ENCODE measurements around the gene ASCC1. TPM values are rescaled to one million over a fixed set of nuclear protein-coding genes. Genes with fewer than 3 reads are reported as not detected.

ASCC1 gene
- polyA plus RNA-seq, 1 donor (not counting 4 experiments of a cell fraction or from before 2014, with no cell fraction given): 32.9 TPM

DNA sequence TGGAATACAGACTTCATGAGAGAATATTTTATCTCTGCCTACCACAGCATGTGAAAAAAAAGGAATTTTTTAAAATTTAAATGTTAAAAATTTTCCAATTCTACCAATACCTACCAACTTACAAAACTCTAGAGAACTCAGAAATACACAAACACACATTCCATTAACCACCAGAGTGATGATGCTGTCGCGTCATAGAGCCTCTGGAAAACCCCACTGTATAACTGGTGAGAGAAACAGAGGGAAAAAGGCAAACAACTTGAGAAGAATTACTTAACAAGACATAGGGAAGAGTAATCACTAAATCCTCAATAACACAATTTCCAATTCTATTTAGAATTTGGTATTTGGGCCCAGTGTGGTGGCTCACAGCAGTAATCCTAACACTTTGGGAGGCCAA, 121.5 kb downstream of the ASCC1 start:
- H3K9me3 ChIP-seq (ENCODE audit: control insufficient read depth, low read depth, low read length): no peaks in the 10 kb centered on the region
- no peak overlapping the region for H3K4me2 ChIP-seq (ENCODE audit: control insufficient read depth, extremely low read depth, insufficient read depth, low read depth, low read length)
- H2AFZ ChIP-seq (ENCODE audit: control insufficient read depth, low read length): no peak overlapping the region
- dilution Hi-C loops (cut with MboI; ENCODE audit: extremely low pct_ligation_motif_present, low sequenced_read_pairs): no loop called here
- no peaks in the 10 kb centered on the region for H4K20me1 ChIP-seq (ENCODE audit: control insufficient read depth, extremely low read depth, insufficient read depth, low read length)
- peaks cover 2 to 5% of the 10 kb centered on the region in 2 experiments for H3K36me3 ChIP-seq (ENCODE audit: control insufficient read depth in 2 of 2, extremely low read depth in 1 of 2, insufficient read depth in 2 of 2, low read length in 2 of 2)
- no peaks in the 10 kb centered on the region for H3K79me2 ChIP-seq (ENCODE audit: control insufficient read depth, insufficient read depth, low read length)
- no peak overlapping the region for H3K27ac ChIP-seq (ENCODE audit: control insufficient read depth, insufficient read depth, low read length)
- H3K4me1 ChIP-seq (ENCODE audit: control insufficient read depth, extremely low read depth, insufficient read depth, low read length): peaks cover 18% of the 10 kb centered on the region
- H3K9ac ChIP-seq (ENCODE audit: control insufficient read depth, extremely low read depth, insufficient read depth, low read length): no peak overlapping the region
- H3K27me3 ChIP-seq (ENCODE audit: control insufficient read depth, extremely low read depth, insufficient read depth, low read length): no peaks in the 10 kb centered on the region
- H3K4me3 ChIP-seq (ENCODE audit: control insufficient read depth in 2 of 3, extremely low read depth in 1 of 3, insufficient read depth in 2 of 3, low read depth in 1 of 3, low read length in 3 of 3): no peak overlapping the region
- H3K9me1 ChIP-seq (ENCODE audit: control insufficient read depth, extremely low read depth, insufficient read depth, low read length): no peaks in the 10 kb centered on the region
- no peak for TF ChIP-seq CTCF (optimal IDR thresholded peaks at IDR 0.05 in 1 of 3, IDR thresholded peaks at IDR 0.05 in 1 of 3, conservative IDR thresholded peaks at IDR 0.05 in 1 of 3; ENCODE audit: extremely low read depth in 1 of 3, insufficient read depth in 2 of 3, low read length in 3 of 3)
- no peak for TF ChIP-seq EZH2 (IDR thresholded peaks at IDR 0.05; ENCODE audit: low read length)
- DNase-seq (ENCODE audit: low read depth, low spot score): no peak
- FAIRE-seq: no peak

DNA sequence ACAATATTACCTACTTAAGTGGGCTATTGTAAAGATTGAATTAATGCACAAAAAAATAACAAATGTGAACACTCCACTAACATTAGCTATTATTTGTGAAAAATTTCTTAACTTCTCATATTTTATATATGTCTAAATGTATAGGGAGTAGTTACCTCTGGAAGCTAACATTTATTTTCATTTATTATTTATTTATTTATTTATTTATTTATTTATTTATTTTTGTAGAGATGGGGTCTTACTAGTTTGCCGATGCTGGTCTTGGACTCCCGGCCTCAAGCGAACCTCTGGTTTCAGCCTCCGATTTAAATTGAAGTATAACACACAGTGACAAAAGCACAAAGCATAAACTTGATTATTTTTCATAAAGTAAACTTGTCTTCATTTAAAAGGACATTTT, 122.6 kb downstream of the ASCC1 start:
- Histone ChIP-seq H3K9me3 (ENCODE audit: control insufficient read depth, low read depth, low read length) (no peaks in the 10 kb centered on the region), H3K4me1 (ENCODE audit: control insufficient read depth, extremely low read depth, insufficient read depth, low read length) (peaks cover 14% of the 10 kb centered on the region), H4K20me1 (ENCODE audit: control insufficient read depth, extremely low read depth, insufficient read depth, low read length) (no peaks in the 10 kb centered on the region), H3K4me3 (ENCODE audit: control insufficient read depth in 2 of 3, extremely low read depth in 1 of 3, insufficient read depth in 2 of 3, low read depth in 1 of 3, low read length in 3 of 3) (no peak overlapping the region), H3K9me1 (ENCODE audit: control insufficient read depth, extremely low read depth, insufficient read depth, low read length) (no peaks in the 10 kb centered on the region), H3K27me3 (ENCODE audit: control insufficient read depth, extremely low read depth, insufficient read depth, low read length) (peaks cover 6% of the 10 kb centered on the region), H3K9ac (ENCODE audit: control insufficient read depth, extremely low read depth, insufficient read depth, low read length) (no peak overlapping the region), H3K4me2 (ENCODE audit: control insufficient read depth, extremely low read depth, insufficient read depth, low read depth, low read length) (no peak overlapping the region), H3K79me2 (ENCODE audit: control insufficient read depth, insufficient read depth, low read length) (no peaks in the 10 kb centered on the region), H3K27ac (ENCODE audit: control insufficient read depth, insufficient read depth, low read length) (no peak overlapping the region), H2AFZ (ENCODE audit: control insufficient read depth, low read length) (no peak overlapping the region), H3K36me3 (ENCODE audit: control insufficient read depth in 2 of 2, extremely low read depth in 1 of 2, insufficient read depth in 2 of 2, low read length in 2 of 2) (peaks cover 2 to 3% of the 10 kb centered on the region in 2 experiments)
- DNase-seq (ENCODE audit: low read depth, low spot score) (no peak), FAIRE-seq (no peak)
- dilution Hi-C loops (cut with MboI; ENCODE audit: extremely low pct_ligation_motif_present, low sequenced_read_pairs): no loop called here
- TF ChIP-seq EZH2 (IDR thresholded peaks at IDR 0.05; ENCODE audit: low read length) (no peak), CTCF (optimal IDR thresholded peaks at IDR 0.05 in 1 of 3, IDR thresholded peaks at IDR 0.05 in 1 of 3, conservative IDR thresholded peaks at IDR 0.05 in 1 of 3; ENCODE audit: extremely low read depth in 1 of 3, insufficient read depth in 2 of 3, low read length in 3 of 3) (no peak)

Measured in keratinocyte (primary cell).